Type B pancreatic cell (in vitro differentiated cells): Measurements from ENCODE around the gene PDE3A. TPM values are rescaled to one million over a fixed set of nuclear protein-coding genes. Genes with fewer than 3 reads are reported as not detected.

Source experiments
- DNase-seq: peaks from one replicate; pipeline ENCODE4 v3.0.0; 2021; ENCODE audit warnings: mixed read lengths; ENCODE audit not compliant: unreplicated experiment; ENCODE audit errors: extremely low spot score
- H3K27ac Mint-ChIP-seq: 2 replicates; pipeline ENCODE4 v1.8.0; 2021; ENCODE audit warnings: mild to moderate bottlenecking, mixed read lengths
- H3K27me3 Mint-ChIP-seq: 2 replicates; pipeline ENCODE4 v1.8.0; 2021; ENCODE audit warnings: mixed read lengths
- H3K36me3 Mint-ChIP-seq: 2 replicates; pipeline ENCODE4 v1.8.0; 2021; ENCODE audit warnings: mixed read lengths
- H3K4me1 Mint-ChIP-seq: one replicate; pipeline ENCODE4 v1.8.0; 2021; ENCODE audit warnings: mixed read lengths; ENCODE audit not compliant: unreplicated experiment
- H3K4me3 Mint-ChIP-seq: 2 replicates; pipeline ENCODE4 v1.8.0; 2021; ENCODE audit warnings: mild to moderate bottlenecking, mixed read lengths
- H3K9me3 Mint-ChIP-seq: 2 replicates; pipeline ENCODE4 v1.8.0; 2021; ENCODE audit warnings: mixed read lengths
- total RNA-seq: library from RNA; stranded (reverse); gene quantifications from 2 replicates; pipeline ENCODE4 v1.2.1, GENCODE V29; 2021; ENCODE audit warnings: low replicate concordance
- TF ChIP-seq, protein P1 (sequence below): fragments of 200-600 bp; sonication (generic); conservative IDR thresholded peaks from 2 replicates; pipeline ENCODE4 v1.5.0; 2021; ENCODE audit warnings: antibody characterized with exemption, mild to moderate bottlenecking

Gene PDE3A
- total RNA-seq, 1 donor from 2014 or later: 19.7 TPM

DNA sequence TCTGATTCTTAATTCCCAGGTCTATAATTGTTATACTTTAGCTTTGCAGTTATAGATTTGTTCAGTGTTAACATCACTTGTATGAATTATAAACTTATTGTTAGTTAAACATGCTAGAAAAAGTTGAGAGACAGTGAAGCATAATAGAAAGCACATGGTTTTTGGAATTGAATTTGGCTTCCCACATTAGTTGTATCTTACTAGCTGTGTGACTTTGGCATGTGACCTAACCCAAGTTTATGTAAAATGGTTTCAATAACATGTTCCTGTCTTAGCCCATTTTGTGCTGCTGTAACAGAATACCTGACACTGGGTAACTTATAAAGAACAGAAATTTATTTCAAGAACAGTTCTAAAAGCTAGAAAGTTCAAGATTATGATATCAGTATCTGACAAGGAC, 146.3 kb downstream of the PDE3A start:
- no peak overlapping the region for H3K27ac Mint-ChIP-seq
- no peak overlapping the region for H3K4me3 Mint-ChIP-seq
- TF ChIP-seq, protein P1, sequence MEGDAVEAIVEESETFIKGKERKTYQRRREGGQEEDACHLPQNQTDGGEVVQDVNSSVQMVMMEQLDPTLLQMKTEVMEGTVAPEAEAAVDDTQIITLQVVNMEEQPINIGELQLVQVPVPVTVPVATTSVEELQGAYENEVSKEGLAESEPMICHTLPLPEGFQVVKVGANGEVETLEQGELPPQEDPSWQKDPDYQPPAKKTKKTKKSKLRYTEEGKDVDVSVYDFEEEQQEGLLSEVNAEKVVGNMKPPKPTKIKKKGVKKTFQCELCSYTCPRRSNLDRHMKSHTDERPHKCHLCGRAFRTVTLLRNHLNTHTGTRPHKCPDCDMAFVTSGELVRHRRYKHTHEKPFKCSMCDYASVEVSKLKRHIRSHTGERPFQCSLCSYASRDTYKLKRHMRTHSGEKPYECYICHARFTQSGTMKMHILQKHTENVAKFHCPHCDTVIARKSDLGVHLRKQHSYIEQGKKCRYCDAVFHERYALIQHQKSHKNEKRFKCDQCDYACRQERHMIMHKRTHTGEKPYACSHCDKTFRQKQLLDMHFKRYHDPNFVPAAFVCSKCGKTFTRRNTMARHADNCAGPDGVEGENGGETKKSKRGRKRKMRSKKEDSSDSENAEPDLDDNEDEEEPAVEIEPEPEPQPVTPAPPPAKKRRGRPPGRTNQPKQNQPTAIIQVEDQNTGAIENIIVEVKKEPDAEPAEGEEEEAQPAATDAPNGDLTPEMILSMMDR: no peak
- DNase-seq: no peak
- H3K36me3 Mint-ChIP-seq: peaks cover 3% of the 10 kb centered on the region
- H3K4me1 Mint-ChIP-seq: no peaks in the 10 kb centered on the region
- peaks cover 3% of the 10 kb centered on the region for H3K9me3 Mint-ChIP-seq
- no peaks in the 10 kb centered on the region for H3K27me3 Mint-ChIP-seq

DNA sequence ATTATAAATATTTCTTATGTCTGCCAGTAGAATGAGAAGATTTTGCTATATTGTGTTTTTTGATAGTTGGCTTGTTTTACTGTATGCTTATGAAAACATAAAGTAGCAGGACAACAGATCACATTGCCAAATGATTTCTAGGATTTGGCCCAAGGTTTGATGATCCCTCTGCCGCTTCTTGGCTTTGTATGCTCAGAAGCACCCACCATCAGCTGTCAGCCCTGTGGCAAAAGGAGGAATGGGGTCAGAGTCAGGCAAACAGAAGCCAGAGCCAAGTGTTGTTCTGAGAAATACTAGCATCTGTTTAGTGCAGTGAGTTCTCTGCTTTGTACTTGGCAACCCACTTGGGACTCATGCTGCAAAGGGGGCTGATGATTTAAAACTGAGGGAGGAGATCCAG, 152.2 kb downstream of the PDE3A start:
- Mint-ChIP-seq H3K36me3 (peaks cover 16% of the 10 kb centered on the region), H3K27ac (no peak overlapping the region)

DNA sequence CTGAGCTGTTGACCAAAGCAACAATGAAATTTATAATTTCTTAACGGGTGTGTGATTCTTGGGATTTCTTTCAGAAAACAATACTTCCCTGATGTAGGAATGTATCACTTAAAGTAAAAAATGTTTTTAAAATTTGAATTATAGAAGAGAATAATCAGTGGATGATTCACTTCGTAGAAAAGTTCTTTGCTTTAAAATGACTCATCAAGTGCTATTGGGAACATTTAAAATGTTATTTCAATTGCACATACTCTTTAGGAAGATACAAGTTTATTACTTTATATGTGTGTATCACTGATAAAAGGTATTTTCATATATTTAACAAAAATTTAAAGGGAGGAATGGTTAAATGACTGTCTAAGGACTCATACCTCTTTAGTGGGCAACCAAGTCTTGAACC, 155.3 kb downstream of the PDE3A start:
- H3K27ac Mint-ChIP-seq: no peak overlapping the region
- no peak overlapping the region for H3K4me3 Mint-ChIP-seq
- peaks cover 16% of the 10 kb centered on the region for H3K36me3 Mint-ChIP-seq
- H3K27me3 Mint-ChIP-seq: no peaks in the 10 kb centered on the region
- H3K9me3 Mint-ChIP-seq: peaks cover 6% of the 10 kb centered on the region
- no peak for DNase-seq
- H3K4me1 Mint-ChIP-seq: peaks cover 5% of the 10 kb centered on the region
- TF ChIP-seq, protein P1: no peak

More for the DNA sequence above, 152.2 kb downstream of the PDE3A start:
- TF ChIP-seq, protein P1: no peak
- Mint-ChIP-seq H3K4me3 (no peak overlapping the region), H3K9me3 (peaks cover 6% of the 10 kb centered on the region), H3K27me3 (no peaks in the 10 kb centered on the region), H3K4me1 (no peaks in the 10 kb centered on the region)
- DNase-seq: no peak

DNA sequence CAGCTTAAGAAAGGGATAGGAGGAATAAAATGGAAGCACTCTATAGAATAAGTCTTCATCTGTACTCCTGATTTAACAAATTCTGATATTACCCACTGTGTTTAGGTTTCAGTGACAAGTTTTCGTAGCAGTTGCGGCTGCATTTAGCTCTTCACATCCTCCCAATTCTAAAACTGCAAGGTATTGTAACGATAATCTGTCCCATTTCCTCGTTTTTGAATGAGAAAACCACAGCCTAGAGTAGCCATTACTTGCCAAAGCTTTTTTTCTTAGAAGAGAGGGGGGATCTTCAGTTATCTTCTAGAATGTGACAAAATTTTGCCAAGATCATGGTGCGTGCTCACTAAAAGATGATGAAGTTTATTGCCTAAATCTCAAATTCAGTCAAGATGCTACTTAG, 155.8 kb downstream of the PDE3A start:
- DNase-seq: no peak
- H3K4me1 Mint-ChIP-seq: peaks cover 5% of the 10 kb centered on the region
- peaks cover 6% of the 10 kb centered on the region for H3K9me3 Mint-ChIP-seq
- peaks cover 16% of the 10 kb centered on the region for H3K36me3 Mint-ChIP-seq
- TF ChIP-seq, protein P1: no peak
- H3K4me3 Mint-ChIP-seq: no peak overlapping the region
- no peaks in the 10 kb centered on the region for H3K27me3 Mint-ChIP-seq
- no peak overlapping the region for H3K27ac Mint-ChIP-seq

DNA sequence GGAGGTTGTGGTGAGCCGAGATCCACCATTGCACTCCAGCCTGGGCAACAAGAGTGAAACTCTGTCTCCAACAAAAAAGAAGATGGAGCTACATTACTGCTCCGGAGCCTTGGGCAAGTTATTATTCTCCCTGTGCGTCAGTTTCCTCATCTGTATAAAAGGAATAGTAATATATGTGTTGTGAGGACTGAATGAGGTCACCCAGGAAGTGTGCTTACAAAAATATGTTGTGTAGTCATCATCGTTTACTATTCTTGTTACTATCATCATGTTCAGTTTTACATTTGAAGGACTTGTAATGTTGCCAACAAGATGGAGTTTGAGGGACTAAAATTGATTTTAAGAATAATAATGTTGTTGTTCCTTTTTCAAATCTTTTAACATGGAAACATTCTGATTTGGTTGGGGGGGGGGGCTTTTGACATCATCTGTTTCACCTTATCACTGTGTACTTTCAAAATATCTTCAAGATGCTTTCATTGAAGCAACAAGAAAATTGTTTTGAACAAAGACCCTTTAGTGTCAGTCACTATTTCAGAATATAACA, 156.8 kb downstream of the PDE3A start:
- H3K27ac Mint-ChIP-seq: no peak overlapping the region
- DNase-seq: no peak
- no peaks in the 10 kb centered on the region for H3K9me3 Mint-ChIP-seq
- TF ChIP-seq, protein P1: no peak
- no peaks in the 10 kb centered on the region for H3K27me3 Mint-ChIP-seq
- H3K4me1 Mint-ChIP-seq: peaks cover 5% of the 10 kb centered on the region
- H3K4me3 Mint-ChIP-seq: no peak overlapping the region
- peaks cover 10% of the 10 kb centered on the region for H3K36me3 Mint-ChIP-seq
